GM10266 (cell line): ENCODE measurements around the gene COX15.
A peak's percentile ranks its signal among the peaks of the same experiment; 100 is the strongest.

Experiments used
- DNase-seq: peaks from one replicate; pipeline ENCODE4 v3.0.0; 2012; ENCODE audit errors: extremely low spot score
- CTCF ChIP-seq: IDR thresholded peaks from 2 replicates; pipeline ENCODE4 v1.5.1; 2012; ENCODE audit warnings: mild to moderate bottlenecking, low read depth; ENCODE audit not compliant: control insufficient read depth, insufficient read depth; ENCODE audit errors: missing control alignments

COX15 gene

GRCh38 chr10:99768556-99768955, 36.6 kb upstream of the COX15 start:
- DNase-seq = no peak
- no peak for TF ChIP-seq CTCF

GRCh38 chr10:99767901-99768300, 36.0 kb upstream of the COX15 start:
- DNase-seq = no peak
- TF ChIP-seq CTCF = no peak

GRCh38 chr10:99766302-99766681, 34.4 kb upstream of the COX15 start:
- no peak for TF ChIP-seq CTCF

GRCh38 chr10:99765672-99766301, 33.9 kb upstream of the COX15 start:
- DNase-seq = peak; percentile 22
- no peak for TF ChIP-seq CTCF

More at GRCh38 chr10:99766302-99766681, 34.4 kb upstream of the COX15 start:
- peak; percentile 12 for DNase-seq

- no peak for DNase-seq
- TF ChIP-seq CTCF = no peak
These were observed 29.4 kb upstream of the COX15 start for GRCh38 chr10:99761365-99761764.

- no peak for DNase-seq
- no peak for TF ChIP-seq CTCF
These were observed 28.4 kb upstream of the COX15 start for GRCh38 chr10:99760321-99760720.

GRCh38 chr10:99758211-99758891, 26.4 kb upstream of the COX15 start:
- no peak for DNase-seq
- no peak for TF ChIP-seq CTCF
